Suprapubic skin (tissue), 4 donors: ENCODE results near the gene RCAN2. TPM values are rescaled to one million over a fixed set of nuclear protein-coding genes. Genes with fewer than 3 reads are reported as not detected.

Experiments
- DNase-seq, 2 donors: peaks; one replicate each; pipeline ENCODE4 v3.0.0-alpha.2; 2019; ENCODE audit warnings: low spot score in 2 of 2
- H3K27ac ChIP-seq: fragments of 200-600 bp; sonication (generic); one replicate; pipeline ENCODE4 v1.5.1; 2019
- H3K27me3 ChIP-seq: fragments of 200-600 bp; sonication (generic); one replicate; pipeline ENCODE4 v1.5.1; 2019
- H3K36me3 ChIP-seq: fragments of 200-600 bp; sonication (generic); one replicate; pipeline ENCODE4 v1.5.1; 2019
- H3K4me1 ChIP-seq: fragments of 200-600 bp; sonication (generic); one replicate; pipeline ENCODE4 v1.5.1; 2019
- H3K4me3 ChIP-seq: fragments of 200-600 bp; sonication (generic); one replicate; pipeline ENCODE4 v1.5.1; 2019; ENCODE audit warnings: mild to moderate bottlenecking
- H3K9me3 ChIP-seq: fragments of 200-600 bp; sonication (generic); one replicate; pipeline ENCODE4 v1.5.1; 2019
- EP300 ChIP-seq: sonication (generic); formaldehyde crosslinking; IDR thresholded peaks from one replicate; pipeline ENCODE4 v1.6.1; 2017; ENCODE audit warnings: antibody characterized with exemption
- POLR2A ChIP-seq, 2 donors: fragments of 450-650 bp; IDR thresholded peaks; one replicate each; pipeline ENCODE4 v1.6.1; 2017; ENCODE audit warnings: antibody characterized with exemption in 2 of 2, mild to moderate bottlenecking in 2 of 2, moderate library complexity in 2 of 2
- POLR2AphosphoS5 ChIP-seq, 3 donors: sonication (generic); formaldehyde crosslinking; IDR thresholded peaks; one replicate each; pipeline ENCODE4 v1.6.1; 2017; ENCODE audit warnings: antibody characterized with exemption in 3 of 3
- WGBS: methylation state at CpG from one replicate; pipeline ENCODE4 v1.1.5; 2018; 5-methylcytosine and 5-hydroxymethylcytosine counted together
- total RNA-seq, 4 donors: library from RNA; depleted of rRNA; stranded (reverse); fragments of >200 nt; gene quantifications; one replicate each; pipeline ENCODE4 v1.1.0, GENCODE V29; 2016
- TF ChIP-seq, protein P1 (sequence below), 2 donors: fragments of 200-600 bp in 1 of 2; fragments of 450-650 bp in 1 of 2; sonication (generic) in 1 of 2; IDR thresholded peaks; one replicate each; pipeline ENCODE4 v1.5.1; 2016 to 2019; ENCODE audit warnings: antibody characterized with exemption in 2 of 2, mild to moderate bottlenecking in 1 of 2, moderate library complexity in 1 of 2

RCAN2 gene
- total RNA-seq, 4 donors from 2014 or later = 6.7 to 15.3 (median 13.8) TPM

DNA sequence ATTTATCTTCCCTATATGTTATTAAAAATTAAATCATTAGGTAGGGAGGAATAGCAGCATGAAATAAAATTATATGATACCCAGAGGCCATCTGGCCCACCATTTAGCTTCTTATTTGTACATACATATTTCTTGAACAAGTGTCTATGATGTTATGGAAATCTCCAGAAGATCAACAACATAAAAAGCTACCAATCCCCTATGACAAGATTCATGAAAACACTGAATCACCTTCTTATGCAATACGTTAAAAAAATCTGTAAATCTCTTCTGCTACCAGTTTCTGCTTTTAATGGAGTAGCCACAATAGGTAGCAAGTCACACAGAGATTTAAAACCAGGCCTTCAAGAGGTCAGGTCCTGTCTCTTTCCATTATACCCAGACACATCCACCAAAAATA, 194.7 kb downstream of the RCAN2 start:
- no peak for DNase-seq
- TF ChIP-seq POLR2A (IDR thresholded peaks at IDR 0.05) = no peak
- TF ChIP-seq, protein P1, sequence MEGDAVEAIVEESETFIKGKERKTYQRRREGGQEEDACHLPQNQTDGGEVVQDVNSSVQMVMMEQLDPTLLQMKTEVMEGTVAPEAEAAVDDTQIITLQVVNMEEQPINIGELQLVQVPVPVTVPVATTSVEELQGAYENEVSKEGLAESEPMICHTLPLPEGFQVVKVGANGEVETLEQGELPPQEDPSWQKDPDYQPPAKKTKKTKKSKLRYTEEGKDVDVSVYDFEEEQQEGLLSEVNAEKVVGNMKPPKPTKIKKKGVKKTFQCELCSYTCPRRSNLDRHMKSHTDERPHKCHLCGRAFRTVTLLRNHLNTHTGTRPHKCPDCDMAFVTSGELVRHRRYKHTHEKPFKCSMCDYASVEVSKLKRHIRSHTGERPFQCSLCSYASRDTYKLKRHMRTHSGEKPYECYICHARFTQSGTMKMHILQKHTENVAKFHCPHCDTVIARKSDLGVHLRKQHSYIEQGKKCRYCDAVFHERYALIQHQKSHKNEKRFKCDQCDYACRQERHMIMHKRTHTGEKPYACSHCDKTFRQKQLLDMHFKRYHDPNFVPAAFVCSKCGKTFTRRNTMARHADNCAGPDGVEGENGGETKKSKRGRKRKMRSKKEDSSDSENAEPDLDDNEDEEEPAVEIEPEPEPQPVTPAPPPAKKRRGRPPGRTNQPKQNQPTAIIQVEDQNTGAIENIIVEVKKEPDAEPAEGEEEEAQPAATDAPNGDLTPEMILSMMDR (IDR thresholded peaks at IDR 0.05) = no peak
- no peak for TF ChIP-seq POLR2AphosphoS5 (IDR thresholded peaks at IDR 0.05)
- TF ChIP-seq EP300 = no peak
- Histone ChIP-seq H3K9me3 (no peaks in the 10 kb centered on the region), H3K36me3 (no peaks in the 10 kb centered on the region), H3K4me1 (no peaks in the 10 kb centered on the region), H3K4me3 (no peak overlapping the region), H3K27me3 (no peaks in the 10 kb centered on the region), H3K27ac (no peak overlapping the region)
- 45% methylated on average over 1 of the region's 1 CpG for WGBS

DNA sequence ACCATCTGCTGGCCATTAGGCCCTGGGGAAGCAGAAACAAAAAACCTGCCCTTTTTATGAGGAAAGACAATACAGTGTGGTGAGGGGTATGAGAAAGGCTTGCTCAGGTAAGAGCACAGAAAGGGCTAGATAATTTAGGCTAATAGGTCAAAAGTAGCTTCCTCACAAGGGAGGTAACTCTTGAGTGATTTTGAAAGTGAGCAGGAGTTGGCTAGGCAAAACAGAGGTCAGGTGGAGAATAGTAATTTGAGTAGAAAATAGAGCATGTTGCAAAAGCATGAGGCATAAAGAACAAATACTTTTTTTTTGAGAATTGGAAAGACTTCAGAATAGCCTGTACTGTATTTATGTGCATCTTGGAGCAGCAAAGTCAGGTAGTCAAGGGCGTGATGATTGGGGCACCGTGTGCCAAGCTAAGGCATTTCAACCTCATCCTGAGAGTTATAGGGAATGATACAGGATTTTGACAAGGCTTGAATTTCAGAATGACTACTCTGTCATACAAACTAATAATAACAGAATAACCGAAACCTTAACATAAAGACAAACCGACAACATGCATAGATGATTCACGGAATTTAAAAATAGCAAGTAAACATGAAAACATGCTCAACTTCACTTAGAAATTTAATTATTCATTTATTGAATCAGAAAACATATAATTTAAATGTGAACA, 197.5 kb downstream of the RCAN2 start:
- DNase-seq = no peak
- TF ChIP-seq EP300 = no peak
- no peak for TF ChIP-seq POLR2AphosphoS5 (IDR thresholded peaks at IDR 0.05)
- no peak for TF ChIP-seq POLR2A (IDR thresholded peaks at IDR 0.05)
- TF ChIP-seq, protein P1 (IDR thresholded peaks at IDR 0.05) = no peak
- Histone ChIP-seq H3K4me1 (no peaks in the 10 kb centered on the region), H3K9me3 (no peaks in the 10 kb centered on the region), H3K27ac (no peak overlapping the region), H3K4me3 (no peak overlapping the region), H3K27me3 (no peaks in the 10 kb centered on the region), H3K36me3 (no peaks in the 10 kb centered on the region)
- WGBS = 92% methylated on average over 5 of the region's 5 CpGs

DNA sequence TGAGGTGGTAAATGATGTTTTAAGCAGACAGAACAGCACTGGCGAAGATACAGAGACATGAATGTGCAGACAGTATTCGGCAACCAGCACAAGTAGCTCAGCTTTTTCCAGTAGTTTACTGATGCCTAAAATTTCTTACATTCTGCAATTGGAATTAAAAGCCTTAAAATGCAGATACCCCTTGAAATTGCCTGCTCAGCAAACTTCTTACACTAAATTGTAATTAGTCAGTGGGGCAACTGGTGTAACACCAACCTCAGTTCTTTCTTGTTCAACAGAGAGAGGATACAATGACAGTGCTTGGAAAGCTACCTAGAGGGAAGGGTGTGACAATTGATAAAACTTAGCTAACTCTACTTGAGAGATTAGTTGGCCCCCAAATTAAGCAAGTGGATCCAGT, 199.4 kb downstream of the RCAN2 start:
- WGBS = 89% methylated on average over 2 of the region's 2 CpGs
- no peak overlapping the region for H3K4me3 ChIP-seq
- no peaks in the 10 kb centered on the region for H3K27me3 ChIP-seq
- no peak for DNase-seq
- H3K36me3 ChIP-seq = no peaks in the 10 kb centered on the region
- H3K4me1 ChIP-seq = no peaks in the 10 kb centered on the region
- TF ChIP-seq POLR2A (IDR thresholded peaks at IDR 0.05) (no peak), EP300 (no peak)
- no peaks in the 10 kb centered on the region for H3K9me3 ChIP-seq
- no peak overlapping the region for H3K27ac ChIP-seq

DNA sequence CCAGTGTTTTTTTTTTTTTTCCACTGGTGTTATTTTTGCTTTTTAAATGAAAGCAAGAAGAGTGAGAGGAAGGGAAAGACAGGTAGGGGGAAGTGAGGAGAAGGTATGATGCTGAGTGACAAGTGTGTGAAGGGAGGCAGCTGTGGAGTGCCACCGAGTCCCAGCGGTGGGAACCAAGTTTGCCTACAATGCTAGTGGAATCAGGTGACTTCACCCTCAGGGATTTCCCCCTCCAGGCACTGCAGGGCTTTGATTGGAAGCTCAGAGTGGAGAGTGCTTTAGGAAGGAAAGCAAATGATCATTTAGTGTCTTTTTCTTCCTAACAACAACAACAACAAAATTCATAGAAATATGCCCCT, 200.0 kb downstream of the RCAN2 start:
- no peak overlapping the region for H3K4me3 ChIP-seq

DNA sequence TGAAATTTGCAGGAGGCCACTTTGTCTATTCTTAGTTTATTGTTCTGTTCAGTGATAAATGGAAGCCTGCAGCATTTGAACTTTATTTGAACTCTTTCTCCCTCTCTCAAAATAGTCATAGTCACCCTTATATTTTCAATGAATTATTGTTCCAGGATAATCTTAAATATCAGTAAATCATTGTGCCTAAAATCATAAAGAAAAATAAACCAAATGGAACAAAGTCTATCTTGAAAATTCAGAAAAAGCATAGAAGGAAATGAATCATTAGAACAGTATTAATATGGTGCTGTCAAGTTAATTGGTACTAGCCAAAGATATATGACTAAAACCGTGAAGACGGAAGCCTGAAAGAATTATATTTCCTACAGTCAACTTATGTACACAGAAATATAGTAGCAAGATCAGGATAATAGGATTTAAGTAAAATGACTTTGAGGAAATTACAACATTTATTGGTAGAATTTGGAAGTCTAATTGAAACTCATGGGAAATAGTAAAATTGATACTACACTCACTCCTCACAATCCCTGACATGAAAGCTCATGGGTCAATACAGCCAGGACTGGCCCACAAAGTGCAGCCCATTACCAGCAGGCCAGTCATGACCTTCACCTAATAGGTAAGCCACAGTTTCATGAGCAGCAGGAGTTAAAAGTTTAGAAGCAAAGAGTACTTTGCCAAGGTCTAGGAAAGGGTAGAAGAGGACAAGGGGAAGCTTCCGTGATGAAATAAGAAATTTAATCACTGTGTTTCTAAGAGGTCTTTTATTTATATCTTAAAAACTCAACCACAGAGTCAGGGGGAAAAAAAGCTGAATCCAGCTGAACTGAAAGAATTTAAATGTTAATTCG, 200.6 kb downstream of the RCAN2 start:
- Histone ChIP-seq H3K9me3 (no peaks in the 10 kb centered on the region), H3K27ac (no peak overlapping the region), H3K4me3 (no peak overlapping the region), H3K27me3 (no peaks in the 10 kb centered on the region), H3K36me3 (no peaks in the 10 kb centered on the region), H3K4me1 (no peaks in the 10 kb centered on the region)
- DNase-seq = no peak
- TF ChIP-seq, protein P1 (IDR thresholded peaks at IDR 0.05) = no peak
- TF ChIP-seq EP300 = no peak
- no peak for TF ChIP-seq POLR2A (IDR thresholded peaks at IDR 0.05)
- no peak for TF ChIP-seq POLR2AphosphoS5 (IDR thresholded peaks at IDR 0.05)
- WGBS = 59% methylated on average over 4 of the region's 4 CpGs

More for the DNA sequence above, 200.0 kb downstream of the RCAN2 start:
- Histone ChIP-seq H3K36me3 (no peaks in the 10 kb centered on the region), H3K27me3 (no peaks in the 10 kb centered on the region), H3K4me1 (no peaks in the 10 kb centered on the region), H3K27ac (no peak overlapping the region), H3K9me3 (no peaks in the 10 kb centered on the region)
- DNase-seq = no peak
- 33% methylated on average over 2 of the region's 2 CpGs for WGBS
- TF ChIP-seq EP300 = no peak
- TF ChIP-seq POLR2AphosphoS5 (IDR thresholded peaks at IDR 0.05) = no peak
- TF ChIP-seq POLR2A (IDR thresholded peaks at IDR 0.05) = no peak
- TF ChIP-seq, protein P1 (IDR thresholded peaks at IDR 0.05) = no peak
